DOHH2 (cell line): ENCODE results near the gene DCXR.

Experiments
- CTCF ChIP-seq: fragments of 200-600 bp; sonication (generic); IDR thresholded peaks from one replicate; pipeline ENCODE4 v1.5.1; 2014; ENCODE audit warnings: antibody characterized with exemption, mild to moderate bottlenecking, low read depth, low read length; ENCODE audit not compliant: poor library complexity, severe bottlenecking
- EZH2phosphoT487 ChIP-seq: fragments of 200-600 bp; sonication (generic); IDR thresholded peaks from 2 replicates; pipeline ENCODE4 v1.6.1; 2017; ENCODE audit warnings: borderline replicate concordance, mild to moderate bottlenecking, antibody characterized with exemption, low read length, moderate library complexity, mixed read lengths

- no peak for TF ChIP-seq CTCF
- TF ChIP-seq EZH2phosphoT487, result no peak
Measured at GRCh38 chr17:82058230-82058854, 20.8 kb upstream of the DCXR start.
